Esophagus muscularis mucosa (tissue), 3 donors: ENCODE measurements around the gene ZYX.

Source experiments
- CTCF ChIP-seq, 3 experiments: fragments of 200-600 bp in 2 of 3; fragments of 450-650 bp in 1 of 3; sonication (generic) in 2 of 3; IDR thresholded peaks; one replicate each; pipeline ENCODE4 v1.5.1; 2017 to 2019; ENCODE audit warnings: antibody characterized with exemption in 3 of 3, mild to moderate bottlenecking in 2 of 3, moderate library complexity in 1 of 3
- EP300 ChIP-seq: sonication (generic); formaldehyde crosslinking; IDR thresholded peaks from one replicate; pipeline ENCODE4 v1.6.1; 2017; ENCODE audit warnings: antibody characterized with exemption

- TF ChIP-seq CTCF (IDR thresholded peaks at IDR 0.05) (no peak), EP300 (no peak)
These were observed 29.6 kb upstream of the ZYX start for GRCh38 chr7:143351574-143351973.
